GM19023 (cell line): ENCODE measurements around the gene PLCG2.

Experiments used
- ATAC-seq: cut with Tn5 transposase; IDR thresholded peaks from one replicate; pipeline ENCODE4 v1.9.1; 2021; ENCODE audit warnings: mild to moderate bottlenecking, moderate library complexity; ENCODE audit not compliant: unreplicated experiment

Gene PLCG2

DNA sequence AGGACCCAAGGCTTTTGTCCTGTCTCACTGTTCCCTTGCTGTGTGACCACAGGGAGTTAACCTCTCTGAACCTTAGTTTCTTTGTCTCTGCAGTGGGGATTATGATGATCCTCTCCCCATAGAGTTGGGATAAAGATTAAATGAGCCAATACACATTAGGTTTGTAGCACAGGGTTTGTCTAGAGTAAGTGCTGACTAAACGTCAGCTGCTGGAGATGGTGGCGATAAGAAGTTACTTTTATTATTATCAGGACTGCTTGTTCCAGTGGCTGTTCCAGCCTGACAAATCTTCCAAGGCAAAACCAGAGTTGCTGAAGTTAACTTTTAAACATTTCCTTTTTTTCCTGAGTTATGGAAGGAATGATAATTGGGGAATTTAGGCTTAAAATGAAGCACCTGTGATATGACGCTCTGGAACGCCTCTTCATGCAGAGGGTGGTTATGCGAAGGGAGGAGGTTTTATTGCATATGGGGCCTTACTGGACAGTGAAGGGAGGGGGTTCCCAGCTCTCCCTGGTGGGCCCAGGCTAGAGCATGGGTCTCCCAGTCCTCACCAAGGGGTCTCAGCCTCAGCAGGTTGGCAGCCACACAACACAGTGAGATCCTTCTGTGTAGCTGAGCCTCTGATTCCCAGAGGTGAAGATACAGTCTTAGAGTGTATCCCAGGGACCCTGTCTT, 35.8 kb downstream of the PLCG2 start:
- no peak for ATAC-seq

DNA sequence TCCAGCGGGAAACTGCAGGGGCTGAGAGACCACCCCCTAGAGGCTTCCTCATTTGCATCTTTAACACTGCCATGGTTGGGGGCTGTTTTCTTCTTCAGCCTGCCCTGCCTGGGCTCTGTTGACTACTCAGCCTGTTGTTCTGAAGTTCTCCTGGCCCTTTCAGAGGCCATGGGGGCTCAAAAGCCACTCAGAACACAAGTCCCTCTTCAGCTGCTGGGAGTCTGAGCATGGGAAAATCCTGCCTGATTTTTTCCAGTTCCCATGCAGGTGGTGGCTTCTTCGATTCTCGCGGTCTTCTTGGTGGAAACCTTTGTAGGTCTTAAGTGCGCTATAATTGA, 36.3 kb downstream of the PLCG2 start:
- no peak for ATAC-seq

DNA sequence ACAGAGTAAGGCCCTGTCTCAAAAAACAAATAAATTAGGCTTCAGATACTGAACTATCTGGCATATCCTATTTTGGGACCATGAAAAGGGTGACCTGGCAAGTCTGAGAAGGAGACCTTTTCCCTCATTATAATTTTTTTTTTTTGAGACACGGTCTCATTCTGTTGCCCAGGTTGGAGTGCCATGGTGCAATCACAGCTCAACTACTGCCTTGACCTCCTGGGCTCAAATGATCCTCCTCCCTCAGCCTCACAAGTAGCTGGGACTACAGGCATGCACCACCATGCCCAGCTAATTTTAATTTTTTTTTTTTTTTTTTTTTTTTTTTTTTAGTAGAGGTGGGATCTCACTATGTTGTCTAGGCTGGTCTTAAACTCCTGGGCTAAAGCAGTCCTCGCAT, 37.3 kb downstream of the PLCG2 start:
- ATAC-seq: no peak

GRCh38 chr16:81816793-81817210, 37.7 kb downstream of the PLCG2 start:
- ATAC-seq: no peak

DNA sequence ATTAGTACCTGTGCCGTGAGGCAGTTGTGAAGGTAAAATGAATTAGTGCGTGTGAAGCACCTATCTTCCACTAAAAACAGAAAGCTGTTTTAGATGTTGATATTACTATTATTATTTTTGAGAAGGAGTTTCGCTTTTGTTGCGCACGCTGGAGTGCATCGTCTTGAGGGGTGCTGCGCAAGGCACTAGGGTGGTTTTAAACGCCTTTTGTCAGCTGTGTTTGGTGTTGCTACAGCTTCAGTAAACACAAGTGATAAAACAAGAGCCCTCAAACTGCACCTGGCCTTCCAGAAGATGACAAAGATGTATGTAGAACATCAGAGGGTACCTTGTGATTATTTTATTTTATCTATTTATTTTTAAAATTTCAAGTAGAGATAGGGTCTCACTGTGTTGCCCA, 38.2 kb downstream of the PLCG2 start:
- ATAC-seq: no peak

- no peak for ATAC-seq
Measured at GRCh38 chr16:81817789-81818567, 38.9 kb downstream of the PLCG2 start.

DNA sequence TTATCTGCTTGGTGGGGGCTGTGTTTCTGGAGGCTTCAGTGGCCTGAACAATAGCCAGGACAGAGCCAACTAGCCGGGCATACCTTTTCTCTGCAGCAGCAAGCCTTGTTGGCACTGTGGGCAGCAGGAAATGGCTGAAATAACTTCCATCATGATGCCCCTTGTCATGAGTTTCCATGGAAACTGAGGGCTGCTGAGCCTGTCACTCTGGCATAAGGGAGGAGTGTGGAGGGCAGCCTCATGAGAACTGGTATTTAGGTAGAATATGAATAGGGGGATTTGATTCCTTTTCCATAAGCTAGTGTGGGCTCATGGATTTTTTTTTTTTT, 39.4 kb downstream of the PLCG2 start:
- ATAC-seq: no peak

DNA sequence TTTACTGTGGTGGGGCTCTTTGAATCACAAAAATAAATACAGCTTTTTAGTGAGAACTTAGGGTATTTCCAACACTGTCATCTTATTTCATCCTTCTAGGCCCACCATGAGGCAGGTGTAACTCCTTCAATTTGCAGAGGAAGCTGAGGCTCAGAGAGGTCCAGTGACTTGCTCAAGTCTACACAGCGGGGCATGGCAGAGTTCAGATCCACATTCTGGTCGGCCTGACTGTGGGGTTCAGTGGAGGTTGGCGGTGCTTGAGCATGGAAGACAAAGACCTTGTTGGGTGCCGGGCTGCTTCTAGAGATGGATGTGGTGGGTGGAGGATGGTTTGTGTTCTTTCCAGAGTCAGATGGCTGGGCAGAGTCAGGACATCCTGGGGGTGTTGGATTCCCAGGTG, 39.8 kb downstream of the PLCG2 start:
- no peak for ATAC-seq

GRCh38 chr16:81821436-81822128, 42.5 kb downstream of the PLCG2 start:
- peak; percentile 49 for ATAC-seq

DNA sequence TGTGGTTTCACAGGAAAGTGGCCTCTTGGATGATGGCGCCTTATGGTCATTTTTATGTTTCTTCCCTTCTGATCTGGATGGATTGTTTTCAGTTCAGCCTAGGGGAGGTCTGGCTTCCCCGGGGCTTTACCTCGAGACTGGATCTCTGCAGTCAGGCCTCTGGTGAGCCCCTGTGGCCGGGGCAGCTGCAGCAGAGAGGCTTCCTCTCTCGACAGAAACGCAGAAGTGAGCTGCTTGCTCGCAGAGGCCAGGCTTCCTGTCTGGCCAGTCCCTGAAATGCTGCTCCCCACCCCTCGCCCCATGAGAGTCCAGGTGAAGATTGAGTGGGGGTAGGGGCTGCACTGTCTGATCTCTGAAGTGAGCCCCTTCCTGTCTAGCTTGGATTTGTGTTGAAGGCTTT, 44.0 kb downstream of the PLCG2 start:
- peak; percentile 59 for ATAC-seq

- ATAC-seq: no peak
Measured at GRCh38 chr16:81823734-81824133, 44.6 kb downstream of the PLCG2 start.

GRCh38 chr16:81826523-81826922, 47.4 kb downstream of the PLCG2 start:
- ATAC-seq: no peak

- ATAC-seq: no peak
Measured at GRCh38 chr16:81830845-81831540, 51.9 kb downstream of the PLCG2 start.

- ATAC-seq: peak; percentile 70
Measured at GRCh38 chr16:81831722-81832126, 52.6 kb downstream of the PLCG2 start.

DNA sequence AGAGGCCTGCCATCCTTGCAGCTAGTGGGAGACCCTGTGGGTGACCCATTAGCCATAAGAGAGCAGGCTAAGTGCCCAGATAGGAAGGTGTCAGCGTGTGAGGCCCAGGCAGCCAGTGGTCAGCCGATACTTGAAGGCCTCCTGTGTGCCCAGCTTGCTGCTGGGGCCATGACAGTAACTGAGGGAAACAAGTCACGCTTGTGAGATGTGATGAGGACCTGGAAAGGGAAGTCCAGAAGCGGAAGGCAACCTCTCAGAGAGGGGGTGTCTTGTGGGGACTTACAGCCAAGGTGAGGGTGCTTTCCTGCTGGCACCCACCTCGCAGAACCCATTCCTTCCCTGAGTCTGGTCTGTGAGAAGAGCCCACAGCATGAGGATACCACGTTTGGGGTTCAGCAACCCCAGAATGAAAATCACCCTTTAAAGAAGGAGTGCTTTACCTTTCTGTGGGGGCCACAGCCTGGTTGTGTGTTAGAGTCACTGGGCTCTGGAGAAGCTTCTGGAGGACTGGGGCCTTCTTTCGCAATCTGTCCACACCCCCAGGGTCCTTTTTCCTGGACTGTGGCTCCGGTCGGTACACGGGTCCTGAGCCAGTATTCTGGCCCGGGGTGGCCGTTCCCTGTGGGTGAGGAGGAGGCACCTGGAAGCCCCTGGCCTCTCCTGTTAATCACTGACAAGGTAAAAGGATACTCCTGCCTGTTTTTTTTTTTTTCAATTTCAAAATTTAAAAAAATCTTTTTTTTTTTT, 53.9 kb downstream of the PLCG2 start:
- ATAC-seq: no peak

DNA sequence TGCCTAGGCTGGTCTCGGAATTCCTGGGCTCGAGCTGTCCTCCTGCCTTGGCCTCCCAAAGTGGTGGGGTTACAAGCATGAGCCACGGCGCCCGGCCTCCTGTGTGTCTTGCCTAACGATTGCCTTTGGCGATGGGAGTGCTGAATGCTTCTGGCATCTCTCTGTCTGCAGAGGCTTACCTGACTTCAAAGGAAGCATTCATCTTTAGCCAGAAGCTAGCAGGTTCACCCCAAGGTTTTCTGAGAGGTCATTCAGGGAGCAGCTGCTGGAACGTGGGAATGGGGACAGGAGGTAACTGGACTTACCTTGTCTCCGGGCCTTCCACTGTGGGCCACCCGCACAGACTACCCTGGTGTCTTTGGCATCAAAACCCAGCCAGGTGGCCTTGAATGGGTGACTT, 54.7 kb downstream of the PLCG2 start:
- no peak for ATAC-seq

GRCh38 chr16:81834868-81835267, 55.8 kb downstream of the PLCG2 start:
- no peak for ATAC-seq

DNA sequence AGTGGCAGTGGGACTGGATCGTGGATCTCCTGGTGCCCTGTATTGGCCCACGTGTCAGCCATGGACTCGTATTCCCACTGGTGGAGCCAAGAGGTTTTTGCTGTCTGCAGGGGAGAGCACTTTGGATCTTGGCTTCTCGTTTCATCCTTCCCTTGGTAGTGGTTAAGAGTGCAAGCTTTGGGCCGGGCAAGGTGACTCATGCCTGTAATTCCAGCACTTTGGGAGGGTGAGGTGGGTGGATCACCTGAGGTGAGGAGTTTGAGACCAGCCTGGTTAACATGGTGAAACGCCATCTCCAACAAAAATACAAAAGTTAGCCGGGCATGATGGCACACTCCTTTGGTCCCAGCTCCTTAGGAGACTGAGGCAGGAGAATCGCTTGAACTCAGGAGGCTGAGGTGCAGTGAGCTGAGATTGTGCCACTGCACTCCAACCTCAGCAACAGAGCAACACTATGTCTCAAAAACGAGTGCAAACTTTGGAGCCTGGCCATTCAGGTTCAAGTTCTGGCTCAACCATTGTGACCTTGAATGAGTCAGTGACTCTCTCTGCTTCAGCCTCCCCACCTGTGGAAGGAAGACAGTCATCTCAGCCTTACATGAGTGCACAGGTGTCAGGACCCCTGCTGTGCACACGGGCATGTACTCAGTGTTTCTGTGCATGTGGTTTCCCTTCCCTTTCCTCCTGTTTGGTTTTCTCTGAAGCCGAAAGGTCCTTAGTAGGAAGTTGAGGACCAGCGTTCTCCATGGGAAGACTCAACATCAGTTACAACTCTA, 57.4 kb downstream of the PLCG2 start:
- peak; percentile 71 for ATAC-seq

GRCh38 chr16:81837312-81837751, 58.2 kb downstream of the PLCG2 start:
- ATAC-seq: no peak

- no peak for ATAC-seq
Measured at GRCh38 chr16:81838794-81839193, 59.7 kb downstream of the PLCG2 start.
